GM12873 (cell line): ENCODE measurements around the gene AMIGO2.

ENCODE experiments used
- TF ChIP-seq, protein P1 (sequence below): IDR thresholded peaks from 2 replicates; pipeline ENCODE4 v1.5.1; 2012; ENCODE audit warnings: low read depth, mild to moderate bottlenecking, moderate library complexity, low read length, control low read depth; ENCODE audit not compliant: insufficient read depth; ENCODE audit errors: missing control alignments

The AMIGO2 gene

DNA sequence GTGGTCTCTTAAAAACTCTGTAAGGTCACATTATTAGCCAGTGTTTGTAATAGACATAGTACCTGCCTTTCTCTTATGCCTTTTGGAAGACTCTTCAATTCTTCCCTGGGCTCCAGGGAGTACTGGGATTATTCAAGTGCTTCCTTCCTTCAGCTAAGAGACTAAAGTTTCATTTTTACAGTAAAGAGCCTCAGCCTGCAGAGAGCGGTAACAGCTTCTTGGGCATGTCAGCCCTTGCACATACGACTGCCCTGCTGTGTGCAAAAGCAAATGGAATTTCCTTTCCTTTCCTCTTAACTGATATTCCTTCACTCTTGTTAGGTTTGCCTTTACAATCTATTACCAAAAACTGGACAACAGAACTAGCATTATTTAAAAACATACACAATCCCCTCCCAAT lies 32.9 kb upstream of the AMIGO2 start:
- TF ChIP-seq, protein P1, sequence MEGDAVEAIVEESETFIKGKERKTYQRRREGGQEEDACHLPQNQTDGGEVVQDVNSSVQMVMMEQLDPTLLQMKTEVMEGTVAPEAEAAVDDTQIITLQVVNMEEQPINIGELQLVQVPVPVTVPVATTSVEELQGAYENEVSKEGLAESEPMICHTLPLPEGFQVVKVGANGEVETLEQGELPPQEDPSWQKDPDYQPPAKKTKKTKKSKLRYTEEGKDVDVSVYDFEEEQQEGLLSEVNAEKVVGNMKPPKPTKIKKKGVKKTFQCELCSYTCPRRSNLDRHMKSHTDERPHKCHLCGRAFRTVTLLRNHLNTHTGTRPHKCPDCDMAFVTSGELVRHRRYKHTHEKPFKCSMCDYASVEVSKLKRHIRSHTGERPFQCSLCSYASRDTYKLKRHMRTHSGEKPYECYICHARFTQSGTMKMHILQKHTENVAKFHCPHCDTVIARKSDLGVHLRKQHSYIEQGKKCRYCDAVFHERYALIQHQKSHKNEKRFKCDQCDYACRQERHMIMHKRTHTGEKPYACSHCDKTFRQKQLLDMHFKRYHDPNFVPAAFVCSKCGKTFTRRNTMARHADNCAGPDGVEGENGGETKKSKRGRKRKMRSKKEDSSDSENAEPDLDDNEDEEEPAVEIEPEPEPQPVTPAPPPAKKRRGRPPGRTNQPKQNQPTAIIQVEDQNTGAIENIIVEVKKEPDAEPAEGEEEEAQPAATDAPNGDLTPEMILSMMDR = no peak

GRCh38 chr12:47111854-47112253 lies 32.1 kb upstream of the AMIGO2 start:
- TF ChIP-seq, protein P1 = no peak

DNA sequence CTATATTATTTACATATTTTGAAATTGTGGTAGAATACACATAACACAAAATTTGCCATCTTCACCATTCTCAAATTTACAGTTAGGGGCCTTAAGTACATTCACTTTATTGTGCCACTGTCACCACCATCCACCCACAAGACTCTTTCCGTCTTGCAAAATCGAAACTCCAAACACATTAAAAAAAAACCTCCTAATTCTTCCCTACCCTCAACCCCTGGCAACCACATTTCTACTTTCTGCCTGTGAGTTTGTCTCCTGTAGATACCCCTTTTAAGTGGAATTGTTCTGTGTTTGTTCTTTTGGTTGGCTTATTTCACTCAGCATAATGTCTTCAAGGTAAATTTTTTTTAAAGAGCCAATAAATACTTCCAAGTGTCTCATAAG lies 31.6 kb upstream of the AMIGO2 start:
- TF ChIP-seq, protein P1 = no peak

GRCh38 chr12:47110718-47111391 lies 31.1 kb upstream of the AMIGO2 start:
- TF ChIP-seq, protein P1 = no peak

DNA sequence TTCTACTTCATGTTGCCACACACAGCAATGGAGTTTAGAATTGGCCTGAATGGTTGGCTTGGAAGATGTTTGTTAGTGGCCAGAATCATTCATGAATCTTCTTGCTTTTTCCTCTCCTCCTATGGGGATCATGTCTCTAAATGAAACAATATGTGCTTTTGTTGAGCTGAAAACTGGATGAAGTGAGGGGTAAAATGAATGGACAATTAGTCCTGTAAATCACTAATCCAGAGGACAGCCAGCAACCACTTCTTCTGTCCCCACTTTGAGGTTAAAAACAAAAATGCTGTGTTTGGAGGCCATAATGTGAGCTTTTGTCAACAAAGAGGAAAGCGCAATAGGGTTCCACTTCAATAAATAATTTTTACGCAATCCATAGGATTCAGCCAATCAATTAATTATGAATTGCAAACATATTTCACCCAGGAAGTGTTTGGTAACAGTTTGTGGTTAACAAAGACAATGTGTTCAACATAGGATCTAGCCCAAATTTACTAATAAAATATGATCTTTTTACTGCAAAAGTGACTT lies 30.3 kb upstream of the AMIGO2 start:
- TF ChIP-seq, protein P1 = no peak

- TF ChIP-seq, protein P1 = no peak
Measured at GRCh38 chr12:47107926-47108325, 28.2 kb upstream of the AMIGO2 start.

GRCh38 chr12:47107446-47107845 lies 27.7 kb upstream of the AMIGO2 start:
- TF ChIP-seq, protein P1 = no peak
